T47D (cell line): ENCODE data around the gene TUBA8.
"Not testable (repeated sequence)": the region's sequence is repeated elsewhere in the genome, so short reads cannot be mapped to it uniquely, and the experiment has no call there.

Experiments
- DNase-seq, 2 experiments: peaks; one replicate each; pipeline versions ENCODE4 v3.0.0 to v3.0.0-alpha.2; 2011 to 2012; ENCODE audit warnings: low read depth in 1 of 2, low spot score in 1 of 2
- JUND ChIP-seq: IDR thresholded peaks from 2 replicates; pipeline ENCODE4 v1.6.1; 2012; ENCODE audit warnings: low read depth
- in situ Hi-C: cut with HindIII; loops from 2 replicates; pipeline ENCODE4 v1.10.0; 2016; ENCODE audit warnings: low sequenced_read_pairs, low pct_unique_long_range_greater_than_20kb

The TUBA8 gene

DNA sequence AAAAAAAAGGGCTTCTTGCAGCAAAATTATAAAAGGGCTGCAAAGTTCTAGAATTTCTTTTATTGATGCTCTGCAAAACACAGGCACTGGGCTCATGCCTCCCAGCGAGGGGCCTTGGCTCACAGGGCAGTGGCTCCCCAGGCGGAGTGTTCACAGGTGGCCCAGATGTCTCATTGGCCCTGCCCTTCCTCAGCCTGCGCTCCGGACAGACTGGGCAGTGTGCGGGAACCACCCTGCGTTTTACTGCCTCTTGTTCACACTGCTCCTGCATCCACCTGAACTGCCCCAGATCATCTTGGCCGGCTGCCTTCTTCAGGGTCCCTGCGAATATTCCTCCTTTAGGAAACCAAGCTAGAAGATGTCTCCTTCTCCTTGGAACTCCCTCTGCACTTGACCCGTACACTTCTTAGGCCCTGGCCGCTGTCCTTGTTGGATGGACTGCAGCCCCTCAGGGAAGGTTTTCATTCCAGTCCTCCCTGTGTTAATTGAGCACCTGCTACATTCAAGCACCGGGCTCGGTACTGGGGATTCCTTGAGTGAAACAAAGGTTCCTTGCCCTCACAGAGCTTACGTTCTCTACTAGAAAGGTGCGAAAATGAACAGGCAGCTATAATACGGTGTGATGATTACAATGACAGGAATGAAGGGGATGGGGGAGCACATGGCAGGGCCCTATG lies 4.5 kb downstream of the TUBA8 start:
- TF ChIP-seq JUND = no peak
- in situ Hi-C loops = no loop called here
- no peak for DNase-seq

DNA sequence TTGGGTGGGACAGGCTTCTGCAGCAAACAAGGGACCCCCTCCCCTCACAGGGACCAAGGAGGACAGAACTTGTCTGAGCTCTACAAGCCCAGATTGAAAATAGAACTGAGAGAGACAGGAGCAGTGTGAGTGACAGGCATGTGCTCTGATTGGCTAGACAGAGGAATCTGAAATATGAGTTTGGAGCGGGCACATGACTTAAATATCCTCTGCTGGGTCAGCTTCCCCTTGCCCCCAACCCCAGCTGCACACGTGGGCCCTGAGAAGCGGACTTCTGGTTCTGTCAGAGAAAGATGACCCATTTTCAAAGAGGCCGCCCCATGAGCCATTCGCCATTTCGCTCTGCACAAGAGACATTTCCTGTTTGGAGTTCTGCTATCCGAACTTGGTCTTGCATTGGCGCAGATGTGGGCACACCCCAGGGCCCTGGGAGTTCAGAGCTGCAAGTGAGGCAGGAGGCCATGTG lies 5.3 kb downstream of the TUBA8 start:
- TF ChIP-seq JUND = no peak
- DNase-seq = no peak
- in situ Hi-C loops = no loop called here

DNA sequence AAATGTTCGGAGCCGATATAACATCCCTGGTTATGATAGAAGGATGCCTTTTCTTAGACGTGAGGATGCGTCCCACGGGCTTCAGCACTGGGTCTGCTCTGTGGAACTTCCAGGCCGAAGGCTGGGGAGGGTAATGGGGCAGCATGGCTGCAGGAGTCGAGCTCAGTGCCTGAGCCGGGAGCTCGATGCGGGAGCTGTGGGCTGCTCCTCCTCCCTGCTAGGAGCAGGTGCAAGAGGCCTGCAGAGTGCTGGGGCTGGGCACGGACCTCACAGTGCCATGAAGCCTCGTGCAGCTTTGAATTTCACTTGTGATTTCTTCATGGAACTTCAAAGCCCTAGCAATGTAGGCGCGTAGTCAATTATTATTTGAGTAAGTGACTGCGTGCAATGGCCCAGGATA lies 6.0 kb downstream of the TUBA8 start:
- no peak for TF ChIP-seq JUND
- no peak for DNase-seq
- in situ Hi-C loops = no loop called here

DNA sequence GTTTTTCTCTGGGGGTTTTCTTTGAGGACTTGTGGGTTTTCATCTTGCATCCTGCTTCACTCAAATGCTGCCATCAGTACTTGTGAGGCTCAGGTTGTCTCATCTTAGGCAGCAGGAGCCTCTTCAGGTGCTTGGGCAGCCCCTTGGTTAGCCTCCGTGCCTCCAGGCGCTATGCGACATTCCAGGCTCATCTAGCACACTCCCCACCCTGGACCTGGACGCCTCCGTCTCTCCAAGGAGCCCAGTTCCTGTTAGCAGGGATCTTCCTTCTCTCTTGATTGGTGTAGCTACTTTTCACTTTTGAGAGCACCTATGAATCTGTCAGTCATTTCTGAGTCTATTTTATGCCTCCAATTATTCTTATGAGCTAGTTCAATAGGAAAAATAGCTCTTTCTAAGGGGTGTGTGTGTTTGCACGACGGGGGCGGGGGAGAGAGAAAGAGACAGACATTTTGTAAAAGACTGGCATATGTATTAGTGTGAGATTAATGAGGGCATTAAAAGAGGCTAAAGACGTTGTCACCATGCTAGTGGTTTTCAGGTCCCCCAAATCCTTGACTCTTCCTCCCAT lies 7.8 kb downstream of the TUBA8 start:
- TF ChIP-seq JUND = no peak
- in situ Hi-C loops = no loop called here
- no peak for DNase-seq

DNA sequence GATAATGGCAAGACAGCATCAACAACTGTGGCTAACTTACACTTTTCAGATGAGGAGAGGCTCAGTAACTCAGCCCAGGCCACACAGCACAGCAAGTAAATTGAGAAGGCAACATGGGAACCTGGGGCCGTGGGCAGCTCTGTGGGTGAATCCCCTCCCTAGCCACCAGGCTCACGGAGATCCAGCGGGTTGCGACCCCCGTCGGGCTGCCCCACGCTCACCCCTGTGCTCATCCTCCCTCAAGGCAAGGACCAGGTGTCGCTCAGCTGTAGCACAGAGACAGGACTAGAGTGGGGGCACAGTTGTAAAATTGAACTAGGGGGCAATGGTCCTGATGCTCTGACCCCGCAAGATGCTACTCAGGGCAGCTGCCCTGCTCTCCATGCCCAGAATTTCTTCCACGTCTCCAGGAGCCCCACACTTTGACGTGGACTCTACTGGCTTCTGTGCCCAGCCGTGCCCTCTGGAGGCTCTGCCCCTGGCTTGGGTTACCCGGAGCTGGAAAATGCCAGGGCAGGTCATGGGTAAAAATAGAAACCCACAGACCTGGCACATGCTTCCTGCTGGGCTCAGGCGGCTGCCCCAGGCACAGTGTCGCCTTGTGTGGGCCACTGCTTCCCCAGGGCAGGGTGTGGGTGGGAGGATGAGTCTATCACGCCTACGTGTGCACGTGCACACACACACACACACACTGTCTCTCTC lies 9.0 kb downstream of the TUBA8 start:
- in situ Hi-C loops = no loop called here
- no peak for TF ChIP-seq JUND
- peak in 1 of 2 experiments; percentile 61 for DNase-seq

DNA sequence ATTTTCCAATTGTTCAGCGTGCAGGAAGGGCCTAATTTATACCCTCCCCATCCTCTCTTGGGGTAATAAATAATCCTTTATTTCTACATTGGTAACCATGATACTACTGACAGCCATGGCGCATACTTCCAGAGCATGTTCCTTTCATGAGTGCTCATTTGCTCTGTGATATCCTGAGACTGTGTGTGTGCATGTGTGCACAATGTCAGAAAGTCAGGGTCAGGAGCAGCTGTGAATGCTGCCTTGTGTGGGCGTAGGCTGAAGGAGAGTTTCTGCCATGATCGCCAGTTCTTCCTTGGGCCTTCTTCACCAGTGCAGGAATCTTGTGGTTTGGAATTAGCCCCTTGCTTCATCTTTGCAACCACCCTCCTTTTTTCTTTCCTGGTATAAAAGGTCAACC lies 10.2 kb downstream of the TUBA8 start:
- DNase-seq = no peak
- TF ChIP-seq JUND = no peak
- in situ Hi-C loops = no loop called here

DNA sequence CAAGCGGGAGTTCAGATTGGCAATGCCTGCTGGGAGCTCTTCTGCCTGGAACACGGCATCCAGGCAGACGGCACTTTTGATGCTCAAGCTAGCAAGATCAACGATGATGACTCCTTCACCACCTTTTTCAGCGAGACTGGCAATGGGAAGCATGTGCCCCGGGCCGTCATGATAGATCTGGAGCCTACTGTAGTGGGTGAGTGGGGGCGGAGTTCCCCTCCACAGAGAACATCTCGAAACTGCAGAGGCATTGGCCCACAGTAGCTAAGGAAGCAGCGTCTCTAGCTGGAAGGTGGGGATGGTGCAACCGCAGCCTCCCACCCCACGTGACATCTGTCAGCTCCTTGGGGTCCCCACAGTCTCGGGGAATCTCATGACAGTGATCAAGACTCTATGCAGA lies 10.9 kb downstream of the TUBA8 start:
- DNase-seq = no peak
- in situ Hi-C loops = no loop called here
- no peak for TF ChIP-seq JUND

DNA sequence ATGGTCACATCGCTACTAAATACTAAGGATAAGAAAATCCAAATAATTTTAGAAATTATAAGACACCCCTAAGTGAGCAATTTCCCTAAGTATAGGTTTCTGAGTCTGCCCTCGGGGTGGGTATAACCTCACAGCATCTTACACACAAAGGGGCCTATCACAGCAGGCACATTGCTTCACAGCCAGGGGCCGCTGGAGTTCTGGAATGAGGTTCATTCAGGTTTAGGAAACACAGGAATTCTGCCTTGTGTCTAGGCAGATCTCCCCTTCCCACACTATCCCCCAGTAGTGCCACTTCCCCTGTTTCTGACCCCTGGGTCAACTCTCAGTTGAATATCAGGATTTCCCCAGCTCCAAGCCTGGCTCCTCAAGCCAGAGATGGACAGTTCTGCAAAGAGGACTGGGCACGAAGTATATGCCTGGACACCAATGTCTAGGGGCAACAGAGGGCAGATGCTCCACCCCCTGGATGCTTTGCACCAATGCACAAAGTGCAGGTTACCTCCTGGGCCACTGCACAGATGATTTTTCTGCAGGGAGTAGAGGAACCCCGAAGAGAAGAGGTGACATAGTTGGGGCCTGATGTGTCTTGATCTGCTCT lies 11.4 kb downstream of the TUBA8 start:
- in situ Hi-C loops = no loop called here
- DNase-seq = no peak
- no peak for TF ChIP-seq JUND

DNA sequence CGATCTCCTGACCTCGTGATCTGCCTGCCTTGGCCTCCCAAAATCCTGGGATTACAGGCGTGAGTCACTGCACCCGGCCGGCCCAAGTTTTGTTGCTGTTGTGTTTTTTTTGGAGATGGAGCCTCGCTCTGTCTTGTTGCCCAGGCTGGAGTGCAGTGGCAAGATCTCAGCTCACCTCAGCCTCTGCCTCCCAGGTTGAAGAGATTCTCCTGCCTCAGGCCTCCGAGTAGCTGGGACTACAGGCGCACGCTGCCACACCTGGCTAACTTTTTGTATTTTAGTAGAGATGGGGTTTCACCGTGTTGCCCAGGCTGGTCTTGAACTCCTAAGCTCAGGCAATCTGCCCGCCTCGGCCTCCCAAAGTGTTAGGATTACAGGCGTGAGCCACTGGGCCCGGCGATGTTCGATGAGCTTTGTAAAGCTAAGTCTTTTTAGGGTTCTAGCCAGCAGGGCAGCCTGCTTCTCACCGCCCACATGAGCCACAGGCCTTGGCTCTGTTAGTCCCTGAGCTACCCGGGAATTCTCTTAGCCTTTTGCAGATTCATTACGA lies 12.9 kb downstream of the TUBA8 start:
- DNase-seq, in situ Hi-C loops: not testable (repeated sequence)

DNA sequence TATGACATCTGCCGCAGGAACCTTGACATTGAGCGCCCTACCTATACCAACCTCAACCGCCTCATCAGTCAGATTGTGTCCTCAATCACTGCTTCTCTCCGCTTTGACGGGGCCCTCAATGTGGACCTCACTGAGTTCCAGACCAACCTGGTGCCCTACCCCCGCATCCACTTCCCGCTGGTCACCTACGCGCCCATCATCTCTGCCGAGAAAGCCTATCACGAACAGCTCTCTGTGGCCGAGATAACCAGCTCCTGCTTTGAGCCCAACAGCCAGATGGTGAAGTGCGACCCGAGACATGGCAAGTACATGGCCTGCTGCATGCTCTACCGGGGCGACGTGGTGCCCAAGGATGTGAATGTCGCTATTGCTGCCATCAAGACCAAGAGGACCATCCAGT lies 16.0 kb downstream of the TUBA8 start:
- no peak for DNase-seq
- in situ Hi-C loops = no loop called here
- no peak for TF ChIP-seq JUND

DNA sequence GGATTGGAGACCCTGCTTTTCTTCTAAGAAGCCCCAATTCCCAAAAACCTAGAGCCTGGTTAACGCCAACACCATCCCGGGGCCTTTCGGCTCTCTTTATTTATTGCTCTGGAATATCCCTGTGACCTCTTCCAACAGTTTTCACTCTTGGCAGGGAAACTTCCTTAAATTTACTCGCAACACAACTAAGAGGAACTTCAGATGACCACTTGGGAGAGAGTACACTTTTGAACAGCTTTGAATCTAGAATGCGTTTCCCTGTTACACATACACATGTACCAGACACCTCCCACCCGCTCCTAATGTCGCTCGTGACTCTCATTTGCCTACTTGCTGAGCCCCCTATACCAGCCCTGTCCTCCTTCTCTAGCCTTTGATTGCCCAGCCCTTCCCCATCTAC lies 19.4 kb downstream of the TUBA8 start:
- DNase-seq = no peak
- no peak for TF ChIP-seq JUND
- in situ Hi-C loops = no loop called here

DNA sequence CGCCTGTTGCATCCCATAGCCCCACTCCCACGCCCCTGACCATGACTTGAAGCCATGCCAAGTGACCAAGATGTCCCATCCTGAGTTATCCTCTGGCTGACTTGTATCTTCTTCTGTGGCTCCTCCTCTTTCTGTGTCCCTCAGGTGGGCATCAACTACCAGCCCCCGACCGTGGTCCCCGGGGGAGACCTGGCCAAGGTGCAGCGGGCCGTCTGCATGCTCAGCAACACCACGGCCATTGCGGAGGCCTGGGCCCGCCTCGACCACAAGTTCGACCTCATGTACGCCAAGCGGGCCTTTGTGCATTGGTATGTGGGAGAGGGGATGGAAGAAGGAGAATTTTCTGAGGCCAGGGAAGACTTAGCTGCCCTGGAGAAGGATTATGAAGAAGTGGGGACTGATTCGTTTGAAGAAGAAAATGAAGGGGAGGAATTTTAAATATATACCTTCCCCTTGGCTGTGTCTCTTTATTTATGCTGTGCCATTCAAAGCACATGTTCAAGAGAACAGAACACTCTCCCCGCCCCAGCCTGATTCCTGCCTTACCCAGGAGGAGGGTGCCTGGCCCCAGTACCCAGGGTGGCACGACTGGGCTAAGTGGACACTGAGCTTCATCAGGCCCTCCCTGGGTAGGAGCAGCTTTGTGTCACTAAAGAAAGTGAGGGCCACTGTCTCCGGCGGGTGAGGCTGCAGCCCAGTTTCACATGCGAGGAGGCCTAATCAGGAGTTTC lies 20.3 kb downstream of the TUBA8 start:
- no peak for TF ChIP-seq JUND
- in situ Hi-C loops = no loop called here
- no peak for DNase-seq
